Esophagus squamous epithelium (tissue), 5 donors: ENCODE measurements around the gene ZNF524. TPM values are rescaled to one million over a fixed set of nuclear protein-coding genes. Genes with fewer than 3 reads are reported as not detected.
A peak's percentile ranks its signal among the peaks of the same experiment; 100 is the strongest.

ENCODE experiments used
- DNase-seq: peaks from one replicate; lab custom pipeline; 2025; lab: John Stamatoyannopoulos, UW
- H3K27ac ChIP-seq, 4 donors: fragments of 200-600 bp; sonication (generic); one replicate each; pipeline ENCODE4 v1.5.1; 2016 to 2019; ENCODE audit warnings: mild to moderate bottlenecking in 1 of 4
- H3K27me3 ChIP-seq, 4 donors: fragments of 200-600 bp; sonication (generic); 1 replicate in 3 of 4; 2 replicates in 1 of 4; pipeline versions ENCODE4 v1.5.1 to v1.6.0; 2017 to 2021; ENCODE audit warnings: antibody characterized with exemption in 1 of 4
- H3K36me3 ChIP-seq, 3 donors: fragments of 200-600 bp; sonication (generic); one replicate each; pipeline ENCODE4 v1.5.1; 2016 to 2019
- H3K4me1 ChIP-seq, 3 donors: fragments of 200-600 bp; sonication (generic); one replicate each; pipeline ENCODE4 v1.5.1; 2017 to 2019
- H3K4me3 ChIP-seq, 4 donors: fragments of 200-600 bp; sonication (generic); 1 replicate in 3 of 4; 2 replicates in 1 of 4; pipeline ENCODE4 v1.5.1; 2016 to 2019; ENCODE audit warnings: mild to moderate bottlenecking in 2 of 4, moderate library complexity in 1 of 4
- H3K9me3 ChIP-seq, 3 donors: fragments of 200-600 bp; sonication (generic); one replicate each; pipeline ENCODE4 v1.5.1; 2016 to 2019
- CTCF ChIP-seq, 6 experiments: fragments of 450-650 bp in 4 of 6; fragments of 200-600 bp in 2 of 6; sonication (generic) in 2 of 6; IDR thresholded peaks; one replicate each; pipeline ENCODE4 v1.5.1; 2016 to 2019; ENCODE audit warnings: antibody characterized with exemption in 6 of 6, mild to moderate bottlenecking in 4 of 6, moderate library complexity in 4 of 6
- POLR2A ChIP-seq, 4 donors: fragments of 450-650 bp; IDR thresholded peaks; one replicate each; pipeline ENCODE4 v1.6.1; 2017; ENCODE audit warnings: antibody characterized with exemption in 4 of 4, mild to moderate bottlenecking in 4 of 4, moderate library complexity in 3 of 4
- WGBS, 2 donors: methylation state at CpG; one replicate each; pipeline ENCODE4 v1.1.5; 2018; 5-methylcytosine and 5-hydroxymethylcytosine counted together
- intact Hi-C: fragments of 100-400 bp; cut with DNase I; formaldehyde crosslinking; loops from one replicate; pipeline ENCODE4 v1.15.0; 2022
- total RNA-seq, 4 donors: library from RNA; depleted of rRNA; stranded (reverse); fragments of >200 nt; gene quantifications; one replicate each; pipeline ENCODE4 v1.1.0, GENCODE V29; 2016
- donor health status: DM: yes; HTN: yes; CAD: no.

Gene ZNF524
- total RNA-seq, 4 donors from 2014 or later, result 17.7 to 25.9 (median 22.9) TPM

- Histone ChIP-seq H3K27ac (peak within 1 kb of the TSS; percentile 93 to 98 (median 96)), H3K4me3 (peak within 1 kb of the TSS; percentile 93 to 96 (median 95)), H3K4me1 (peaks cover 60 to 93% (median 68%) of the 10 kb centered on the region in 3 donors), H3K27me3 (no peaks in the 10 kb centered on the region), H3K36me3 (peaks cover 0 to 24% (median 5%) of the 10 kb centered on the region in 3 donors), H3K9me3 (no peaks in the 10 kb centered on the region)
- TF ChIP-seq POLR2A (IDR thresholded peaks at IDR 0.05), result peak in 1 of 4 donors; percentile 16
- no peak for TF ChIP-seq CTCF (IDR thresholded peaks at IDR 0.05)
- 0% methylated on average over 13 to 20 of the region's 89 CpGs for WGBS, 2 donors
- intact Hi-C loops, result no loop called here
- DNase-seq, result no peak
Measured at GRCh38 chr19:55640577-55641425, 40.7 kb downstream of the ZNF524 start, which contains the start of gene ZNF580. TSS of gene ZNF580 (plus strand) at chr19:55641002. CDS start at chr19:55642509, 1,507 bp downstream.

- no peaks in the 10 kb centered on the region for H3K27me3 ChIP-seq
- TF ChIP-seq CTCF (IDR thresholded peaks at IDR 0.05) (no peak), POLR2A (IDR thresholded peaks at IDR 0.05) (no peak)
- intact Hi-C loops, result no loop called here
- no peak for DNase-seq
- peak overlapping the region; percentile 93 to 96 (median 95) for H3K4me3 ChIP-seq
- H3K27ac ChIP-seq, result peak overlapping the region; percentile 93 to 98 (median 96)
- H3K36me3 ChIP-seq, result peaks cover 0 to 27% (median 5%) of the 10 kb centered on the region in 3 donors
- 2% methylated on average over 24 of the region's 25 CpGs for WGBS, 2 donors
- no peaks in the 10 kb centered on the region for H3K9me3 ChIP-seq
- peaks cover 52 to 90% (median 60%) of the 10 kb centered on the region in 3 donors for H3K4me1 ChIP-seq
Measured at GRCh38 chr19:55641426-55642152, 41.5 kb downstream of the ZNF524 start.

- intact Hi-C loops, result no loop called here
- Histone ChIP-seq H3K27me3 (no peaks in the 10 kb centered on the region), H3K36me3 (peaks cover 0 to 27% (median 5%) of the 10 kb centered on the region in 3 donors), H3K4me1 (peaks cover 48 to 90% (median 57%) of the 10 kb centered on the region in 3 donors), H3K9me3 (no peaks in the 10 kb centered on the region), H3K27ac (peak overlapping the region; percentile 93 to 98 (median 96)), H3K4me3 (peak overlapping the region; percentile 93 to 96 (median 95))
- DNase-seq, result no peak
- TF ChIP-seq POLR2A (IDR thresholded peaks at IDR 0.05) (peak in 2 of 4 donors; percentile 18 to 28), CTCF (IDR thresholded peaks at IDR 0.05) (no peak)
- WGBS, 2 donors, result 0 to 1% methylated on average over 11 to 12 of the region's 65 CpGs
Measured at GRCh38 chr19:55642153-55643002, 42.3 kb downstream of the ZNF524 start.

GRCh38 chr19:55643003-55643886 lies 43.2 kb downstream of the ZNF524 start, which contains the start of gene ZNF581:
TSS of gene ZNF581 (plus strand) at chr19:55643649. CDS start at chr19:55644572, 923 bp downstream.
- 0 to 3% methylated on average over 26 to 35 of the region's 56 CpGs for WGBS, 2 donors
- peaks cover 50 to 90% (median 56%) of the 10 kb centered on the region in 3 donors for H3K4me1 ChIP-seq
- H3K4me3 ChIP-seq, result peak within 1 kb of the TSS; percentile 93 to 96 (median 95)
- intact Hi-C loops, result no loop called here
- no peaks in the 10 kb centered on the region for H3K9me3 ChIP-seq
- peaks cover 0 to 22% (median 5%) of the 10 kb centered on the region in 3 donors for H3K36me3 ChIP-seq
- peak within 1 kb of the TSS; percentile 93 to 98 (median 96) for H3K27ac ChIP-seq
- DNase-seq, result no peak
- TF ChIP-seq POLR2A (IDR thresholded peaks at IDR 0.05), result peak in 1 of 4 donors; percentile 10
- TF ChIP-seq CTCF (IDR thresholded peaks at IDR 0.05), result peak in 1 of 6 experiments; percentile 34
- H3K27me3 ChIP-seq, result no peaks in the 10 kb centered on the region
